IPS-18c (cell line): Measurements from ENCODE around the gene CDC42EP4.
"Not testable (repeated sequence)": the region's sequence is repeated elsewhere in the genome, so short reads cannot be mapped to it uniquely, and the experiment has no call there.

Experiments used
- H3K4me3 ChIP-seq: 2 replicates; pipeline ENCODE4 v1.7.0; 2013; ENCODE audit warnings: low read depth, mild to moderate bottlenecking, low read length, moderate library complexity; ENCODE audit not compliant: insufficient read depth
- H3K9me3 ChIP-seq: one replicate; pipeline ENCODE4 v1.6.1; 2013; ENCODE audit warnings: mild to moderate bottlenecking, low read length, moderate library complexity; ENCODE audit not compliant: control insufficient read depth, insufficient read depth

Gene CDC42EP4

DNA sequence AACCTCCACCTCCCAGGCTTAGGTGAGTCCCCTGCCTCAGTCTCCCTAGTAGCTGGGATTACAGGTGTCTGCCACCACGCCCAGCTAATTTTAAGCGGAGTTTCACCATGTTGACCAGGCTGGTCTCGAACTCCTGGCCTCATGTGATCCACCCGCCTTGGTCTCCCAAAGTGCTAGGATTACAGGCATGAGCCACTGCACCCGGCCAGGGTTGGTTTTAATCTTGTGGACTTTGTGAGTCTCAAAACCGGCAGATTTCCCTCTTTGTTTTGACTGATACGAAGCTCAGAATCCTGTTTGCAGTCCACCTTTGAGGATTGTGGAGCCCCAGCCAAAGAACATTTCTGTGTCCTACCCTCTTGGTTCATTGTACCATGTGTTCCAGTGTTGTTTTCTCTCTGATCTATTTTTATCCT, 33.7 kb downstream of the CDC42EP4 start:
- no peaks in the 10 kb centered on the region for H3K9me3 ChIP-seq
- no peak overlapping the region for H3K4me3 ChIP-seq

DNA sequence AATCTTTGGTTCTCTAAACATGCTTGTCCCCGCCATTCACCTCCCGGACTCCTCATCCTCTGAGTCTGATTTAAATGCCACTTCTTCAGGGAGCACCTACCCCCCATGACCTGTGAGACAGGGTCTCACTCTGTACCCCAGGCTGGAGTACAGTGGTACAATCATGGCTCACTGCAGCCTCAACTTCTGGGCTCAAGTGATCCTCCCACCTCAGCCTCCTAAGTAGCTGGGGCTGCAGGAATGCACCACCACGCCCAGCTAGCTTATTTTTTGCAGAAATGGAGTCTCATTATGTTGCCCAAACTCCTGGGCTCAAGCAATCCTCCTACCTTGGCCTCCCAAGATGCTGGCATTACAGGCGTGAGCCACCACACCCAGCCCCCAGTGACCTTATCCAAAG, 37.3 kb downstream of the CDC42EP4 start:
- no peak overlapping the region for H3K4me3 ChIP-seq
- peaks cover 3% of the 10 kb centered on the region for H3K9me3 ChIP-seq

- no peak overlapping the region for H3K4me3 ChIP-seq
These were observed 38.9 kb downstream of the CDC42EP4 start for GRCh38 chr17:73272906-73273218.

GRCh38 chr17:73271072-73271471, 40.7 kb downstream of the CDC42EP4 start:
- Histone ChIP-seq H3K4me3 (no peak overlapping the region), H3K9me3 (peaks cover 3% of the 10 kb centered on the region)

More at GRCh38 chr17:73272906-73273218, 38.9 kb downstream of the CDC42EP4 start:
- peaks cover 3% of the 10 kb centered on the region for H3K9me3 ChIP-seq

DNA sequence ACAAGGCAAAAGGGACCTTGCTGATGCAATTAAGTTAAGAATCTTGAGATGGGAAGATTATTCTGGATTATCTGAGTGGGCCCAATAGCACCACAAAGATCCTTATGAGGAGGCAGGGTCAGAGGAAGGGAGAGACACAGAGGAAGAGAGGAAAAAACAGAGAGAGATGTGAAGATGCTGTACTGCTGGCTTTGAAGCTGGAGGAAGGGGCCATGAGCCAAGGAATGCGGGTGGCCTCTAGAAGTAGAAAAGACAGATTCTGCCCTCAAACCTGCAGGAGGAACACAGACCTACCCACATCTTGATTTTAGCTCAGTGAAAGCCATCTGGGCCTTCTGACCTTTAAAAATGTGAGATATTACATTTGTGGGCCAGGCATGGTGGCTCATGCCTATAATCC, 42.0 kb downstream of the CDC42EP4 start:
- Histone ChIP-seq H3K4me3 (no peak overlapping the region), H3K9me3 (peaks cover 3% of the 10 kb centered on the region)

- no peak overlapping the region for H3K4me3 ChIP-seq
These were observed 42.5 kb downstream of the CDC42EP4 start for GRCh38 chr17:73269329-73269615.

DNA sequence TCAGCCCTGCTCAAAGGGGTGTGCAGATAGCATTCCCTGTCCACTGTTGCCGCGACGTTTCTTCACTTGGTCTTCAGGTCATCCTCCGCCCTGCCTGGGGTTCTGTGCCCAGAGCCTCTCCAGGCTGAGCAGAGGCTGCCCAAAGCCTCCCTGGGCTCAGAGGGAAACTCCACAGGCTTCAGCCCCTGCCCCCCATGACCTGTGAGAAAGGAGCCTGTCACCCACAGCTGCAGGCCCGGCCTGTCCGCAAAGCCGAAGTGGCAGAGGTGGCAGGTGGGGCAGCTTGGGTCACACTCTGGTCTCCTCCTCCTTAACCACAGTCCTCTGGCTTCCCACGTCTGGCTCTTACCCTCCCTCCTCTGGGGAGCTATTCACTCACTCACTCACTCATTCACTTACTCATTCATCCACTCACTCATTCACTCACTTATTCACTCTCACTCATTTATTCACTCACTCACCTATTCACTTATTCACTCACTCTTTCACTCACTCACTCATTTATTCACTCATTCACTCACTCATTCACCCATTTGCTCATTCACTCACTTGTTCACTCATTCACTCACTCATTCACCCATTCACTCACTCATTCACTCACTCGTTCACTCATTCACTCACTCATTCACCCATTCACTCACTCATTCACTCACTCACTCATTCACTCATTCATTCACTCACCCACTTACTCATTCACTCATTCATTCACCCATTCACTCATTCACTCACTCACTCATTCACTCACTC, 43.0 kb downstream of the CDC42EP4 start:
- H3K4me3 ChIP-seq: no peak overlapping the region
- H3K9me3 ChIP-seq: peaks cover 3% of the 10 kb centered on the region

More at GRCh38 chr17:73269329-73269615, 42.5 kb downstream of the CDC42EP4 start:
- peaks cover 3% of the 10 kb centered on the region for H3K9me3 ChIP-seq

DNA sequence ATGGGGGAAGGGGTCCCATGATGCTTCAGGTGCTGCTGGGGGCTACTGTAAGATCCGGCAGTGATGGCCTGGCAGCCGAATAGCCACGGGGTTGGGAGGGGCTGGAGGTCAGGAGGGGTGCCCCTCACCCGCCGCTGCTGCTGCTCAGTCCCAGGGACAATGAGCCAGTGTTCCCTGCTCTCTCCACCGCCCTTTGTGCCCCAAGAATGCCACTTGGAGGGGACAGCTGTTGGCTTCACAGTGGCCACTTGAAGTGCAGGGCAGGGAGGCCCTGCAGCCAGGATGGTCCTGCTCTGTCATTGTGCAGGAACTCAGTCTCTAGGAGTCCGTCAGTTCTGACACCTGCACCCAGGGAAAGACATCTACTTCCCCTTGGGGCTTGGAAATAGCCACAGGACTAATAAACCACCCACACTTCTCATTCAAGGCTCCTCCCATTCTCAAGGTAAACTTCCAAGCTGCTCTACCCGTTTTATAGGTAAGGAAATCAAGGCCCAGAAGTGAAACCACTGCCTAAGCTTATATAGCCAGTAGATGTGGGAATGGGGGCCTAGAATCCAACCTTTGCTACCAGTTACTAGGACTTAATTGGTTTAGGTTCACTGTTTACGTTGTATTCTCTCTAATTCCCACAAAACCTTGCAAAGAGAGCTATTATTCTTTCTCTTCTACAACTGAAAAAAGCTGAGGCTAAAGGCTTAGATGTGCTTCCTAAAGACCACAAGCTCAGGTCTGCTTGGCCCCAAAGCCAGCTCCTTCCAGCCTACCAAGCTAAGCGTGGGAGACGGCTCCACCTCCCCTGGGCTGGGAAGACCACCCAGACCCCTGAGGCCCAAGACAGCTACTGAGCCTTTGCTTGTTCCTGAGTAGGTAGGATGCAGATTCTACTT, 43.9 kb downstream of the CDC42EP4 start:
- H3K4me3 ChIP-seq: no peak overlapping the region
- H3K9me3 ChIP-seq: peaks cover 3% of the 10 kb centered on the region

GRCh38 chr17:73266796-73267195, 45.0 kb downstream of the CDC42EP4 start:
- no peak overlapping the region for H3K4me3 ChIP-seq
- peaks cover 3% of the 10 kb centered on the region for H3K9me3 ChIP-seq

- Histone ChIP-seq H3K4me3 (no peak overlapping the region), H3K9me3 (peaks cover 3% of the 10 kb centered on the region)
These were observed 45.9 kb downstream of the CDC42EP4 start for GRCh38 chr17:73265646-73266640.

DNA sequence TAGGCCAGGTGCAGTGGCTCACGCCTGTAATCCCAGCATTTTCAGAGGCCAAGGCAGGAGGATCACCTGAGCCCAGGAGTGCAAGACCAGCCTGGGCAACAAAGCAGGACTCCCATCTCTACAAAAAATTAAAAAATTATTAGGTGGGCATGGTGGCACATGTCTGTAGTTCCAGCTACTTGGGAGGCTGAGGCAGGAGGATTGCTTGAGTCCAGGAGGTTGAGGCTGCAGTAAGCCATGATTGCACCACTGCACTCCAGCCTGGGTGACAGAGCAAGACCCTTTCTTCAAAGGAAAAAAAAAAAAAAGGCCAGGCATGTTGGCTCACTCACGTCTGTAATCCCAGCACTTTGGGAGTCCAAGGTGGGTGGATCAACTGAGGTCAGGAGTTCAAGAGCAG, 47.4 kb downstream of the CDC42EP4 start:
- H3K4me3 ChIP-seq: not testable (repeated sequence)

GRCh38 chr17:73262676-73263642, 48.8 kb downstream of the CDC42EP4 start:
- Histone ChIP-seq H3K9me3 (no peaks in the 10 kb centered on the region), H3K4me3 (no peak overlapping the region)

More for the DNA sequence above, 47.4 kb downstream of the CDC42EP4 start:
- H3K9me3 ChIP-seq: not testable (repeated sequence)

DNA sequence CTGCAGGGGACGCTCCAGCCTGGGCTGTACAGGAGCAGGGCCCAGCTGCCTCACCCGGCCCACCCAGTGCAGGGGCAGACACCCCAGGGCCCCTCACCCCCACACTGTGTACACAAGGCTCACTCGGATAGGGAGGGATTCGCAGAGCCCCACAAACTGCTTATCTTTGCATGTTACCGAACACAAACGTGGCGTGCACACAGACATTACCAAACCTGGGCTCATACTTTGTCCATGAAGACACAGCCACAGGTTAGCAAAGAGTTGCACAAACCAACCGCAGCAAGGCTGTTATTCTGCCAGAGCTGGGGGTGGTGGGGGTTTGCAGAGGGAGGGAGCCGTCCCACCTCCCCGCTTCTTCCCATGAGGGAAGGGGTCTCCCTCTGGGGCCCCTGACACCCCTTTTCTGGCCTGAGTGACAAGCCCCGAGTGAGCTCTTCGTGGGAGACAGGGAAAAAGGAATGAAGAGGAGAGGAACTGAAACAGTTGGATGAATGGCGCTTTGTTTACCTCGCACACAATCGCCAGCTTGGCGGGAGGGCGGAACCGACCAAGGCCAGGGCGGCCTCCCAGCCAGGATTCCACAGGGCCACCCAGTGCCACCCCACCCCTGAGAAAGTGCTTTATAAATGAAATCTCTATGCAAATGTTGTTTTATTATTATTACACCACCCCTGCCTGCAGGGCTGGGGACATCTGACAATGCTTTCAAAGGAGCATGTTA, 49.7 kb downstream of the CDC42EP4 start:
- Histone ChIP-seq H3K9me3 (no peaks in the 10 kb centered on the region), H3K4me3 (peak overlapping the region; percentile 20; the same call in 1 of the 2 replicates)

GRCh38 chr17:73261617-73261951, 50.2 kb downstream of the CDC42EP4 start, which contains the start of gene CPSF4L:
Gene CPSF4L, minus strand, starts transcription at chr17:73261880. Its CDS starts 62 bp downstream, at chr17:73261818.
- peak within 1 kb of the TSS; percentile 20; the same call in 1 of the 2 replicates for H3K4me3 ChIP-seq

DNA sequence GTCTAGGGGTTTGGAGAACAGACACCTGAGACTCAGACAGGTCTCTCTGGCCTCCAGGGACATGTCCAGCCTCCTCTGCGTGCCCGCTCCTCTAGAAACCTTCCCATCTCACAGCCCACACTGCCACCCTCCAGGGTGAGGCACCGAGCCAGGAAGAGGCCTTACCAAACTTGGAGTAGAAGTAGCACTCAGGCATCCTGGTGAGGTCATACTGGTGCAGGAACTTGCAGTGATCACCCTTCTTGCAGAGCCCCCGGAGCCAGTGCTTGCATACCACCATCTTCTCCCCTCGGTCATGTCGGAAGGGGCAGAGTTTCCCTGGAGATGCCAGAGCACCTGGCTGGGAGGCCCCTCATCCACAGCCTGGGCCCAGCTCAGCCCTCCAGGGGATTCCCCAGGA, 54.3 kb downstream of the CDC42EP4 start:
- no peak overlapping the region for H3K4me3 ChIP-seq

More at GRCh38 chr17:73261617-73261951, 50.2 kb downstream of the CDC42EP4 start, which contains the start of gene CPSF4L:
- H3K9me3 ChIP-seq: no peaks in the 10 kb centered on the region

GRCh38 chr17:73256220-73256619, 55.6 kb downstream of the CDC42EP4 start:
- H3K9me3 ChIP-seq: no peaks in the 10 kb centered on the region
- no peak overlapping the region for H3K4me3 ChIP-seq

More for the DNA sequence above, 54.3 kb downstream of the CDC42EP4 start:
- H3K9me3 ChIP-seq: no peaks in the 10 kb centered on the region
